Ishikawa (cell line): Measurements from ENCODE around the gene STX10.

Source experiments
- CEBPB ChIP-seq: IDR thresholded peaks from 2 replicates; pipeline ENCODE4 v1.6.1; 2012
- CREB1 ChIP-seq: IDR thresholded peaks from 2 replicates; pipeline ENCODE4 v1.6.1; 2012; ENCODE audit warnings: low read depth
- TF ChIP-seq, protein P1 (sequence below): IDR thresholded peaks from 2 replicates; pipeline ENCODE4 v1.6.1; 2012

DNA sequence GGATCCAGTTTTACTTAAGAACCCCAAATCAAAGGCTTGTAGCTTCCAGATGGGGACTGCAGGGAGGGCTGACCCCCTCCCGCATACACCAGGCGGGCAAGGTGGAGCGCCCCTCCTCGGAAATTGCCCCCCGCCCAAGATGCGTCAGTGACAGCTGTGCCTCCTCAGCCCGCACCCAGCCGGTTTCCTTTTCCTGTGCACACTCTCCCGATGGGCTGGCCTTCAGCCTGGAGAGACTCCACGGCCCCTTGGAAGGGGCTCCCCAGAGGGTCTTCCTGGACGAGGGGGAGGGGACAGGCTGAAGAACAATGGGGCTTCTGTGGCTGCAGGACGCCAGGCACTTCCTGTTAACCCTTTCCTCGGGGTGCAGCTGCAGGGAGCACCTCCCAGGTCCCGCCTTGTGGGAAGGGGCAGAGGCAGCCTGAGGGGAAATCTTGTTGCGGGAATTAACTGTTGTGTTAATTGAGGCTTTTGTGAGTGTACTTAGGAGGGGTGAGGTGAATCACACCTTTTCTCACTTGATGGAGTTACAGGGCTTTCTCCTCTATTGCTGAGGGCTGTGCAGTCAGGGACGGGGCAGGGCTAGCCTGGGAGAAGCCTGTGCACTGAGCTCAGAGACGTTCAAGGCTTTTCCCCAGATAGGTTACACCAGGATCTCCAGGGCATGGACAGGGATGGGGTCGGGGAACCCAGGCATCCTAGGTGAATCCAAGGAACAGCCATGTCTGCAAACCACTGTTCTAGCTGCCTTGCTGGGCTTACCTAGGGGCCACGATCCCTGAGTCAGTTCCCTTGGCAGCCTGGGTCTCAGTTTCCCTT lies 14.4 kb upstream of the STX10 start:
- TF ChIP-seq, protein P1, sequence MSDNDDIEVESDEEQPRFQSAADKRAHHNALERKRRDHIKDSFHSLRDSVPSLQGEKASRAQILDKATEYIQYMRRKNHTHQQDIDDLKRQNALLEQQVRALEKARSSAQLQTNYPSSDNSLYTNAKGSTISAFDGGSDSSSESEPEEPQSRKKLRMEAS = no peak
- TF ChIP-seq CEBPB (no peak), CREB1 (no peak)
